G401.6 (cell line): ENCODE measurements around the gene EZR.

ENCODE experiments used
- FAIRE-seq: peaks from 2 replicates; lab custom pipeline; 2012; peaks lifted over from hg19 to GRCh38; lab: Jason Lieb, UNC

Gene EZR

GRCh38 chr6:158760618-158761250 lies 58.4 kb downstream of the EZR start:
- FAIRE-seq: no peak

GRCh38 chr6:158759966-158760617 lies 59.1 kb downstream of the EZR start:
- FAIRE-seq: no peak

GRCh38 chr6:158758941-158759479 lies 60.2 kb downstream of the EZR start:
- no peak for FAIRE-seq

GRCh38 chr6:158758451-158758860 lies 60.7 kb downstream of the EZR start:
- FAIRE-seq: no peak

DNA sequence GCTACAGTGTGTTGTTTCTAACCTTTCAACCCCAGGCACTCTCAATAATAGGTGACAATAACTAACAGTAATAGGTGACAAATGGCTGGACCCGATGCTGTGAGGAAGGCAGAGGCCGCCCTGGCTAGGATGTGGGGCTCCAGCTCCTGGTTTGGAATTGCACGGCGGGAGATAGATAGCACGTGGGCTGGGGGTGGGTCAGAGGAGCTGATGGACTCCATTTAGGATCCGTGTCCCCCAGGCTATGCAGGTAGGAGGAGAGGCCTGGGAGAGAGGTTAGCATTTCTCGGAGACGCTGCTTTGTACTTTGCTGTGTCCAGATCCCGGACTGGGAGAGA lies 61.4 kb downstream of the EZR start:
- no peak for FAIRE-seq

DNA sequence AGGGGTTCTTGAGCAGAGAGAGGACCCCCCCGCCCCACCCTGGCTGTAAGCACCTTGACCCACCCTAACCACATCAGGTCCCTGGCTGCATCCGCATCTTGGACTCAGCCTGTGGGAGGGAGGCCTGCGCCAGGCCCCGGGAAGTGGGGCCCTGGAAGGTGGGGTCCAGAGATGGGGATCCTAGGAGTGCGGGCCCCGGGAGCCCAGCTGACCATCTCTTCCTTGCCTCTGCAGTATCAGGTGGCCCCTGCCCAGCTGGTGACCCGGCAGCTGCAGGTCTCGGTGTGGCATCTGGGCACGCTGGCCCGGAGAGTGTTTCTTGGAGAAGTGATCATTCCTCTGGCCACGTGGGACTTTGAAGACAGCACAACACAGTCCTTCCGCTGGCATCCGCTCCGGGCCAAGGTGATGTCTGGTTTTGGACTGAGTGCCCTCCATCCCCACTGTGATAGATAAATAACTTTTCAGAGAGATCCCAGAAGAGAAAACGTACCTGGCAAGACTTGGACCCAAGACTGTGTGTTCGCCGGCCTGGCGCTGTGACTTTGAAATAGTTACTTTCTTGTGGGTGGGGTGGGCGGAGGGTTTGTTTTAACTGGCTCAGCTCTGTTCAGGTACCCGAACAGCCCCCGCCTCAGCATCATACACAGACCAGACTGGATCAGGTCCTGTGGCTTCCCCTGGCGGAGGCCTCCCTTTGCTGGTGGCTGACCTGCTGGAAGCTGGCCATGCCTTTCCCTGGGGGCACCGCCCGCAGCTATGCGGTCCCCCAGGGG lies 62.0 kb downstream of the EZR start:
- FAIRE-seq: no peak

GRCh38 chr6:158756126-158756525 lies 63.0 kb downstream of the EZR start:
- no peak for FAIRE-seq

DNA sequence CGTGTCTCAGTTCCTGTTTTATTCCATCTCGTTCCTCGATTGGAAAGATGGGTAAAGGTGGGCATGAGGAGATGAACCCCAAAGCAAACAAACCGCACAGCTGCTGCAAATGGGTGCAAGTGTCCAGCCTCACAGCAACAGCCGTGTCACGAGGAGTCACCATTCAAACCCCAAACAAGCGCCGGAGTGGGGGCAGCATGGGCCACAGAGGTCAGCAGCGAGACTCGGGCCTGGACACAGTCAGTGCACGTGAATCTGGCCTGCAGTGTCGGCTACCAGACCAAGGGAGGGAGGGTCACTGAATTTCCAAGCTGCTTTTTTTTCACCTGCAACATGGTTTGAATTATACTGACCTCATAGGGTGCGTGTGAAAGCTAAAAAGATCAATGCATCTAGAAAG lies 63.5 kb downstream of the EZR start:
- no peak for FAIRE-seq

DNA sequence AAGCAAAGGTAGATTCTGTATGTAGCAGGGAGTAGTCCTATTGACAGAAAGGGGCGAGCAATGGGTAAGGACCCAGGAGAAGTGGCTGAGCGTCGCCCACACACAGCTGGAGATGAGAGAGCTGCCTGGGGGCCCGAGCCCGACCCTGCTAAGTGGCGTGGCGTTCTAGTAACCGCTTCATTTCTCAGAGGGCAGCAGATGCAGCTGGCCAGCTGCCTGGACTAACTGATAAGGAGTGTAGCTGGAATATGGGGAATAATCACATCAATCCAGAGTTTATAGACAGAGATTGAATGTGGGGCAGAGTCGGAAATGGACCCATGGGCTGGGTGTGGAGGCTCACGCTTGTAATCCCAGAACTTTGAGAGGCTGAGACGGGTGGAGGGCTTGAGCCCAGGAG lies 64.4 kb downstream of the EZR start:
- FAIRE-seq: no peak

- no peak for FAIRE-seq
Measured at GRCh38 chr6:158753811-158754210, 65.4 kb downstream of the EZR start.

DNA sequence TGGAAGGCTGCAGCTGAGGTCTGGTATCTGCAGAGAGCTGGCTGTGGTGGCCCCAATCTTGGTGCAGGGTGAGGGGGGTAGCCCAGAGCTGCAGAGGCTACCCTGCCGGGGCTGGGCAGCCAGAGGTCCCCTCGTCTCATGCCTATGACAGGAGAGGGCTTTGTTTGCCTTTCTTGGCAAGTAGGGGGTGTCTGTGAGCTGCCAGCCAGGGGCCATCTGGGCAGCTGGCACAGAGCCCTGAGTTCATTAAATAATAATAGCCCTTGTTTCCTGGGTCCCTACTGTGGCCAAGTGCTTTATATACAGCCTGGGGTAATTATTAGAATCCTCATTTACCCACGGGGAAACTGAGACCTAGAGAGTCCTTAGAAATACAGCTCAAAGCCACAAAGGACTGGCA lies 66.6 kb downstream of the EZR start:
- FAIRE-seq: no peak

- FAIRE-seq: no peak
Measured at GRCh38 chr6:158751921-158752320, 67.2 kb downstream of the EZR start.

DNA sequence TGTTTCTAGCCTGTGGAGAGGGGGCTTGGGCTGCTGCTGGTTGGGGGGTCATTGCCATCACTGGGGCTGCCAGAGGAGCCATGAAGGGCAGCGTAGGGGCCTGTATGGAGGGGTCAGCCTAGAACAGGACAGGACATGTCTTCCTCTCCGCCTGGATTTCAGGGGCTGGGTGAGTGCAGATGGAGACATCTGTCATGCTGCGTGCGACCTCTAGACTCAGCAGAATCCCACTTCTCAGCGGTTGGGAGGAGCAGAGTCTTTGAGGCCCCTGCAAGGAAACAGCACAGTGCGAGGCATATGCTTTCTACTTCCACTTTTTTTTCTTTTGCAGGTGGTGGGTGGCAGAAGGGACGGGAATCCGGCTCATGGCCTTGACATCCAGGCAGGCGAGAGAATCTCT lies 67.9 kb downstream of the EZR start:
- no peak for FAIRE-seq

- no peak for FAIRE-seq
Measured at GRCh38 chr6:158744986-158745430, 74.2 kb downstream of the EZR start.

DNA sequence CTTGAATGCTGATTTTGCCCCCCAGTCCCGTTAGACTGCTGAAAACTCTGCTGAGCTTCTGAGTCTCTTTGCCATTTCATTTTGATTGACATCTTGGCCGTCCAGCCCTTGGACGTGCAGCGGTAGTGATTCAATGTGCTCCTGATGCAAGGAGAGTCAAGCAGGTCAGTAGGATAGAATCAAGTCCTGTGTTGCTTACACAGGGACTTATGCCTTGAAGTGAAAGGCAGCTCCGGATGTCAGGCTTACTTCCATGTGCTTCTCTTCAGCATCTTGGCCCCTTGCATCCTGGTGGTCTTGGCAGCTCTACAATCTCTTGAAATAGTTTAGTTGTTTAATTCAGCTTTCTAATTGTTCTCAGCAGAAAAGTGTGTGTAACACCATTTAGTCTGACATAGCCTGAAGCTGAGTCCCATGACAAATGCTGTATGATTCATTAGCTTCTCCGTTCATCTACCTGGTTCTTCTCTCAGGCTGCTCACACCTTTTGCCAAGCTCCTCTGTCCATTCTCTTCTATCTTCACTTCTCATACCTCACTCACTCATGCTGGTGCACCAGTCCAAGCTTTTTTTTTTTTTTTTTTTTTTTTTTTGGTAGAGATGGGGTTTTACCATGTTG lies 76.0 kb downstream of the EZR start:
- no peak for FAIRE-seq

- FAIRE-seq: no peak
Measured at GRCh38 chr6:158739673-158740072, 79.5 kb downstream of the EZR start.

GRCh38 chr6:158737710-158738615 lies 81.2 kb downstream of the EZR start:
- FAIRE-seq: no peak

DNA sequence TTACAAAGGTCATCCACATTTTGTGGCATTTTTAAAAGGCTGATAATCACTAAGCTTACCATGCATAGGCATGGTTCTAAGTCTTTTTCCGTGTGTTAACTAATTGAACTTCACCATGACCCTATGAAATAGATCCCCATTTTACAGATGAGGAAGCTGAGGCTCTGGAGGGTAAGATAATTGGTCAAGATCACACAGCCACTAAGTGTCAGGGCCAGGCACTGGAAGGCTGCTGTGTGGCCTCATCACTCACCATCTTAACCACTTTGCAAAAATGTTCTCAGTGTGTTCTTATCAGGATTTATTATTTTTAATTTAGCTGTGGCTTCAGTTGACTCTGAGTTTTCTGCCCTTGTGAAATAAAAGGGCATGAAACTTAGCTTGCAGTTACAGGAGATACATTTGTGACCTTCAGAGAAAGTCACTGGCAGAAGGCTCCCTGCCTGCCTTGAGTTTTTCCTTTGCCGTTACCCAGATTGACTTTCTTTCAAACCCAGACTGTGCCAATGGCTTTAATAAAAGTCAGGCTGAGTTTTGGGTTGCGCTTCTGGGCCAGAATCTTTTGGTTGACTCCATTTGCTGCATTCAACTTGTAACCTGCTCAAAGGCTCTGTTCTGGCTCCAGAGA lies 82.0 kb downstream of the EZR start:
- FAIRE-seq: no peak

DNA sequence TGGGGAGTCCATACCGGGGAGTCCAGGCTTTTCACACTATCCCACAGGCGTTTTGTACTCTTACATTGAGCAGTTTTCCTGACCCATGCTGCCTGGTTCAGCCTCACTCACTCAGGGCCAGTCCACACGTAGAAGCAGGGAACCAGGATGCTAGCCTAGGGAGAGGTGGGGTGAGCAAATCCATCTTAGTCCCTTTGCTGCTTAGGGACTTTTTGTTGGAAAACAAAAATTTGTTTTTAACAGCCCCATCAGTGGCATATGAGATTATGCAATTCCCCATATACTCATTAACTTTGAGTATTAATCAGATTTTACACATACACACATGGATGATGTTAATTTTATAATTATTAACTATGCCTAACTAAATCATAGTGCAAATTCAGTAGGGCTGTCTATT lies 84.2 kb downstream of the EZR start:
- FAIRE-seq: no peak

DNA sequence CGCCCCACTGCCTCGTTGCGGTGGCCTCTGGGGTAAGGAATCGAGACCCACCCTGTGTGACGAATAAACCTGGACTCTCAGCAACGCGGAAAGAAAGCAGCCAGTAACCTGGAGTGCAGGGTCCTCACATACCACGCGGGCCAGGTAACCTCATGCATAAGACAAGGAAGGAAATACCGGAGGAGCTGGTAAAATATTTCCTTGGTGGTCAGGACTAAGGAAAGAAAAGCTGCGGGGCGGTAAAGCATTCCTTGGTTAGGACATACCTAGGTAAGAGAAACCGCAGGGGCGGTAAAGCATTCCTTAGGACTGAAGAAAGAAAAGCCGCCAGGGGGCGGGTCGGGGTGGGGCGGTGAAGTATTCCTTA lies 88.6 kb downstream of the EZR start:
- no peak for FAIRE-seq

- FAIRE-seq: no peak
Measured at GRCh38 chr6:158729906-158730540, 89.1 kb downstream of the EZR start.
